Measurements from ENCODE around the gene COL4A1. TPM values are rescaled to one million over a fixed set of nuclear protein-coding genes. Genes with fewer than 3 reads are reported as not detected.

The COL4A1 gene
- polyA plus RNA-seq, 1 experiment, result 210 TPM

DNA sequence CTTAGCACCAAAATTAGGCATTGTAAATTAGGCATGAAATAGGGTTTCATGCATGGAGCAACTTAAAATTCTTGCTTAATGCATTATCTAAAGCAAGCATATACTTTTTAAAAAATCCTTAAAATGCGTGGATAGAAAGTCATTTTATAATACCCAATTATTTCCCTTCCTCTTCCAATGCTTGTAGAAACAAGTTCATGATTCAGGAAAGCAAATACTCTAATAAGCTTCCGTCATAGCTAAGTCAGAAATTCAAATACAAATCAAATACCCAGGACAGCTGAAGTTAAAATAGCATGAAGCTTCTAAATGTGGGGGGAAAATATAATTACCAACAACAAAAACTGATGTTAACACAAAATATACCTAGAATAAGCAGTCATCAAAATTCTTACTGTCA lies 89.1 kb downstream of the COL4A1 start:
- Histone ChIP-seq H3K27me3 (ENCODE audit: control insufficient read depth, insufficient read depth, low read length) (no peaks in the 10 kb centered on the region), H3K4me3 (ENCODE audit: low read depth, low read length) (no peak overlapping the region), H3K27ac (ENCODE audit: low read depth, low read length) (no peak overlapping the region), H3K9me3 (ENCODE audit: control insufficient read depth, insufficient read depth, low read length) (no peaks in the 10 kb centered on the region; the same call in 1 of the 2 replicates)
- no peak for DNase-seq (ENCODE audit: low read depth, low spot score)
- POLR2A ChIA-PET, result no interaction called here
- TF ChIP-seq, protein P1, sequence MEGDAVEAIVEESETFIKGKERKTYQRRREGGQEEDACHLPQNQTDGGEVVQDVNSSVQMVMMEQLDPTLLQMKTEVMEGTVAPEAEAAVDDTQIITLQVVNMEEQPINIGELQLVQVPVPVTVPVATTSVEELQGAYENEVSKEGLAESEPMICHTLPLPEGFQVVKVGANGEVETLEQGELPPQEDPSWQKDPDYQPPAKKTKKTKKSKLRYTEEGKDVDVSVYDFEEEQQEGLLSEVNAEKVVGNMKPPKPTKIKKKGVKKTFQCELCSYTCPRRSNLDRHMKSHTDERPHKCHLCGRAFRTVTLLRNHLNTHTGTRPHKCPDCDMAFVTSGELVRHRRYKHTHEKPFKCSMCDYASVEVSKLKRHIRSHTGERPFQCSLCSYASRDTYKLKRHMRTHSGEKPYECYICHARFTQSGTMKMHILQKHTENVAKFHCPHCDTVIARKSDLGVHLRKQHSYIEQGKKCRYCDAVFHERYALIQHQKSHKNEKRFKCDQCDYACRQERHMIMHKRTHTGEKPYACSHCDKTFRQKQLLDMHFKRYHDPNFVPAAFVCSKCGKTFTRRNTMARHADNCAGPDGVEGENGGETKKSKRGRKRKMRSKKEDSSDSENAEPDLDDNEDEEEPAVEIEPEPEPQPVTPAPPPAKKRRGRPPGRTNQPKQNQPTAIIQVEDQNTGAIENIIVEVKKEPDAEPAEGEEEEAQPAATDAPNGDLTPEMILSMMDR (IDR thresholded peaks at IDR 0.05; ENCODE audit: low read depth, low read length), result no peak
- CTCF ChIA-PET, result interaction anchor here (1.5 kb wide), 1 partner anchor 84 kb away, joined by 3 read pairs; no protein-coding TSS in a partner anchor

DNA sequence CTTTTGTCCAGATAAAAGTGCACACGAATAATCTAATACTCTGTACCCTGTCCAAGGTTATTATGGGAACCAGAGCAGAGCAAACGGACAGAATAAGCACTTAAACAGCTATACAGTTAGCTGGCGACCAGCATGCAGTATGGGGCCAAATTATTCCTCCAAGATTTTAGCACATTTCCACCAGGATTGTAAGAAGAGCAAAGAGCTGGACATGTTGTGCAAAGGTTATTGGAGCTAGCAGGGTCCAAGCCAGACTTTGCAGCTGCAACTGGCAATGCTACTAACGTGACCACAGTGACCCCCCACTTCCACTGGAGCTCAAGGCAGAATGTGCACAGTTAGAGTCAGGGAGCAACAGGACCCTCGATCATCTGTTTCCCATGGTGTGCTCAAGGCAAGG lies 89.9 kb downstream of the COL4A1 start:
- H3K4me3 ChIP-seq (ENCODE audit: low read depth, low read length), result no peak overlapping the region
- POLR2A ChIA-PET, result no interaction called here
- TF ChIP-seq, protein P1 (IDR thresholded peaks at IDR 0.05; ENCODE audit: low read depth, low read length), result no peak
- no peaks in the 10 kb centered on the region; the same call in 1 of the 2 replicates for H3K9me3 ChIP-seq (ENCODE audit: control insufficient read depth, insufficient read depth, low read length)
- CTCF ChIA-PET, result interaction anchor here (0.6 kb wide), 1 partner anchor 688 kb away, joined by 3 read pairs; no protein-coding TSS in a partner anchor
- H3K27me3 ChIP-seq (ENCODE audit: control insufficient read depth, insufficient read depth, low read length), result no peaks in the 10 kb centered on the region
- no peak overlapping the region for H3K27ac ChIP-seq (ENCODE audit: low read depth, low read length)
- no peak for DNase-seq (ENCODE audit: low read depth, low spot score)

DNA sequence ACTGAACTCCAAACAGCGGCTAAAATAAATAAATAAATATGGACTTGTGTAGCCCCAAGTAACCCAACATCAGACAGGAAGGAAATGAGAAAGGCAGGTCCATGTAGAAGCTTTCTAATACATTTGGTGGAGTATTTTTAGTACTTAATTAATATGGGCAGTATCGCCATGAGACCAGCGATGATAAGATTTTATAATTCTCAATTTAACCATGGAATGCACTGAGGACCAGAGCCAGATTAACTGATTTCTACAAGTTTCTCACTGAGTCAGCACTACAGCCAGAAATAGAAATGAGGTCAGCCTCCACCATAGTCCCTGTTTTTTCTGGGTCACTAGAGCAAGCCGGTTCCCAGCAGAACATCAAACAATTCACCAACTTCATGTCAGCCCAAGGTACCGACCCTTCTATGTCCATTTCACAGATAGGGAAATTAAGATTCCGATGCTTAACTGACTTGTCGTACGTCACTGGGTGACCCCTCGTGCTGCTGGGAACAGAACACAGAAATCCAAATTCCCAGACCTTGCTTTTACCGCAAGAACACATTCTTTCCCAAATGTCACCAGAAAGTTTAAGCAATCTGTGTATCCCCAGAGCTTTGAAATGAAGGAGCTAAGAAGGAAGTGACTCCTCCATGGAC lies 90.4 kb downstream of the COL4A1 start:
- Histone ChIP-seq H3K4me3 (ENCODE audit: low read depth, low read length) (no peak overlapping the region), H3K27me3 (ENCODE audit: control insufficient read depth, insufficient read depth, low read length) (no peaks in the 10 kb centered on the region), H3K27ac (ENCODE audit: low read depth, low read length) (no peak overlapping the region), H3K9me3 (ENCODE audit: control insufficient read depth, insufficient read depth, low read length) (no peaks in the 10 kb centered on the region; the same call in 1 of the 2 replicates)
- TF ChIP-seq, protein P1 (IDR thresholded peaks at IDR 0.05; ENCODE audit: low read depth, low read length), result no peak
- CTCF ChIA-PET, result interaction anchor here (1.0 kb wide), 1 partner anchor 1255 kb away, joined by 3 read pairs; no protein-coding TSS in a partner anchor
- DNase-seq (ENCODE audit: low read depth, low spot score), result no peak
- POLR2A ChIA-PET, result no interaction called here

DNA sequence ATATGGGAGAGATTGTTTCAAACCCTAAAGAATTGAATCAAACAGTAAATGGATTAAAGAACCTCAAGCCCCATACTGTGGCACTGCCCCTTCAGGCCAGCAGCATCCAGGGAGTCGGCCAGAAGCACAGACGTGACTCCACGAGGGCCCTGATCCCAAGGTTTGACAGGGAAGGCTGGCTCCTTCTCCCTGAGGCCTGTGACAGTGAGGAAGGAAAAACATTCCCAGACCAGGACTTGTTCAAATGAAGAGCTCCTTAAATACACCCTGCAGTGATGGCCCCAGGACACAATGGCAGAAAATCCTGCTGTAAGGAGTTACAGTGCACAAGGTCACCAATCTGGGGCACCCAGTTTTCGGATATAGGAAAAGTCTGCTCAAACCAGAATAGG lies 91.0 kb downstream of the COL4A1 start:
- POLR2A ChIA-PET, result no interaction called here
- CTCF ChIA-PET, result interaction anchor here (1.0 kb wide), 1 partner anchor 1254 kb away, joined by 3 read pairs; no protein-coding TSS in a partner anchor
- H3K27me3 ChIP-seq (ENCODE audit: control insufficient read depth, insufficient read depth, low read length), result no peaks in the 10 kb centered on the region
- TF ChIP-seq, protein P1 (IDR thresholded peaks at IDR 0.05; ENCODE audit: low read depth, low read length), result no peak
- H3K9me3 ChIP-seq (ENCODE audit: control insufficient read depth, insufficient read depth, low read length), result no peaks in the 10 kb centered on the region; the same call in 1 of the 2 replicates
- no peak overlapping the region for H3K4me3 ChIP-seq (ENCODE audit: low read depth, low read length)
- no peak for DNase-seq (ENCODE audit: low read depth, low spot score)
- peak overlapping the region; percentile 42 for H3K27ac ChIP-seq (ENCODE audit: low read depth, low read length)

DNA sequence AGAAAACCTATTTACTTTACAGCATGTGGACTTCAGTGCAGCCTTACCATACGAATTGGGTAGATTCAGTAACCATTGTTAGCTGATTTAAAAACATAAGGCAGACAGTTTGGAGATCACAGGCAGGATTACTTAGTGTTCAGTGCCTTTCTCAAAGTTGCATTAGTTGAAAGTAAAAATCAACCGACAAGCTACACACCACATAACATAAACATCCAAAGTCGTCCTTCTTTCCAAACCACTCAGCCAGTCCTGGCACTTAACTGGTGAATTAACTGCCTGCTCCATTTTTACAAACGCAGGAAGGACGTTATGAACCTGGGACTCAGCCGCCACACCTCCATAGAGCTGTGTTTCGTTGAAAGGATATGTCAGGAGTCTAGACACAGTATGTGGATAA lies 91.4 kb downstream of the COL4A1 start:
- TF ChIP-seq, protein P1 (IDR thresholded peaks at IDR 0.05; ENCODE audit: low read depth, low read length), result no peak
- no peaks in the 10 kb centered on the region for H3K27me3 ChIP-seq (ENCODE audit: control insufficient read depth, insufficient read depth, low read length)
- no peak for DNase-seq (ENCODE audit: low read depth, low spot score)
- no peak overlapping the region for H3K27ac ChIP-seq (ENCODE audit: low read depth, low read length)
- no peak overlapping the region for H3K4me3 ChIP-seq (ENCODE audit: low read depth, low read length)
- ChIA-PET CTCF (interaction anchor here (1.0 kb wide), 1 partner anchor 1254 kb away, joined by 3 read pairs; no protein-coding TSS in a partner anchor), POLR2A (no interaction called here)
- H3K9me3 ChIP-seq (ENCODE audit: control insufficient read depth, insufficient read depth, low read length), result no peaks in the 10 kb centered on the region; the same call in 1 of the 2 replicates

Data from AG04450 (cell line).